KMS-11 (cell line): ENCODE data around the gene TDP1.

Source experiments
- H2AFZ ChIP-seq: fragments of 200-600 bp; sonication (generic); 2 replicates; pipeline ENCODE4 v1.6.1; 2016; ENCODE audit warnings: antibody characterized with exemption, mixed run types, low read depth
- H3K27ac ChIP-seq: fragments of 200-600 bp; sonication (generic); 2 replicates; pipeline ENCODE4 v1.6.1; 2016; ENCODE audit warnings: mild to moderate bottlenecking, mixed run types
- H3K27me3 ChIP-seq: fragments of 200-600 bp; sonication (generic); 2 replicates; pipeline ENCODE4 v1.6.1; 2017; ENCODE audit warnings: mild to moderate bottlenecking, low read depth, mixed run types, moderate library complexity; ENCODE audit not compliant: insufficient read depth
- H3K36me3 ChIP-seq: fragments of 200-600 bp; sonication (generic); 2 replicates; pipeline ENCODE4 v1.6.1; 2017; ENCODE audit warnings: mild to moderate bottlenecking, mixed run types; ENCODE audit not compliant: insufficient read depth
- H3K4me1 ChIP-seq: fragments of 200-600 bp; sonication (generic); 2 replicates; pipeline ENCODE4 v1.6.1; 2016; ENCODE audit warnings: mild to moderate bottlenecking, low read depth, mixed run types; ENCODE audit not compliant: poor library complexity, severe bottlenecking
- H3K4me2 ChIP-seq: fragments of 200-600 bp; sonication (generic); 2 replicates; pipeline ENCODE4 v1.7.0; 2016; ENCODE audit warnings: mild to moderate bottlenecking, mixed run types
- H3K4me3 ChIP-seq: fragments of 200-600 bp; sonication (generic); IDR thresholded peaks from 2 replicates; pipeline ENCODE4 v1.6.1; 2017; ENCODE audit warnings: low read depth, low read length, mixed read lengths; ENCODE audit not compliant: insufficient read depth
- H3K79me2 ChIP-seq: fragments of 200-600 bp; sonication (generic); 2 replicates; pipeline ENCODE4 v1.6.1; 2016; ENCODE audit warnings: low read depth, mixed run types; ENCODE audit not compliant: insufficient read depth
- H3K9ac ChIP-seq: fragments of 200-600 bp; sonication (generic); 2 replicates; pipeline ENCODE4 v1.6.1; 2016; ENCODE audit warnings: mild to moderate bottlenecking, mixed run types
- H4K20me1 ChIP-seq: fragments of 200-600 bp; sonication (generic); 2 replicates; pipeline ENCODE4 v1.6.1; 2016; ENCODE audit warnings: mild to moderate bottlenecking, mixed run types; ENCODE audit not compliant: insufficient read depth
- CTCF ChIP-seq: fragments of 200-600 bp; sonication (generic); conservative IDR thresholded peaks from 2 replicates; pipeline ENCODE4 v1.6.1; 2017; ENCODE audit warnings: low read depth, mild to moderate bottlenecking, antibody characterized with exemption, low read length, moderate library complexity, mixed read lengths

TDP1 gene

GRCh38 chr14:90050271-90050670 lies 94.5 kb downstream of the TDP1 start:
- no peaks in the 10 kb centered on the region for H3K36me3 ChIP-seq
- no peaks in the 10 kb centered on the region for H3K4me1 ChIP-seq
- no peaks in the 10 kb centered on the region for H3K27me3 ChIP-seq
- H2AFZ ChIP-seq = no peak overlapping the region
- no peak overlapping the region for H3K27ac ChIP-seq
- H3K4me3 ChIP-seq = no peak overlapping the region
- H3K9ac ChIP-seq = no peak overlapping the region
- no peak overlapping the region for H3K4me2 ChIP-seq
- no peaks in the 10 kb centered on the region for H4K20me1 ChIP-seq
- no peak for TF ChIP-seq CTCF
- no peaks in the 10 kb centered on the region for H3K79me2 ChIP-seq

GRCh38 chr14:90053044-90053443 lies 97.3 kb downstream of the TDP1 start:
- Histone ChIP-seq H2AFZ (no peak overlapping the region), H3K4me2 (no peak overlapping the region), H3K9ac (no peak overlapping the region), H3K36me3 (no peaks in the 10 kb centered on the region), H3K27me3 (no peaks in the 10 kb centered on the region), H3K79me2 (no peaks in the 10 kb centered on the region), H3K4me1 (no peaks in the 10 kb centered on the region), H3K4me3 (no peak overlapping the region), H4K20me1 (no peaks in the 10 kb centered on the region), H3K27ac (no peak overlapping the region)
- TF ChIP-seq CTCF = no peak

- TF ChIP-seq CTCF = no peak
- H4K20me1 ChIP-seq = no peaks in the 10 kb centered on the region
- H3K36me3 ChIP-seq = no peaks in the 10 kb centered on the region
- peaks cover 7% of the 10 kb centered on the region for H3K4me1 ChIP-seq
- H3K79me2 ChIP-seq = no peaks in the 10 kb centered on the region
- no peak overlapping the region for H3K9ac ChIP-seq
- no peak overlapping the region for H2AFZ ChIP-seq
- no peak overlapping the region for H3K4me3 ChIP-seq
- H3K27me3 ChIP-seq = no peaks in the 10 kb centered on the region
- H3K4me2 ChIP-seq = no peak overlapping the region
- H3K27ac ChIP-seq = no peak overlapping the region
Measured at GRCh38 chr14:90054803-90055202, 99.1 kb downstream of the TDP1 start.

GRCh38 chr14:90056826-90057225 lies 101.1 kb downstream of the TDP1 start:
- TF ChIP-seq CTCF = no peak
- Histone ChIP-seq H3K4me3 (no peak overlapping the region), H3K4me1 (peaks cover 7% of the 10 kb centered on the region), H3K27ac (no peak overlapping the region), H3K27me3 (no peaks in the 10 kb centered on the region), H4K20me1 (no peaks in the 10 kb centered on the region), H3K4me2 (no peak overlapping the region), H3K79me2 (no peaks in the 10 kb centered on the region), H2AFZ (no peak overlapping the region), H3K36me3 (no peaks in the 10 kb centered on the region), H3K9ac (no peak overlapping the region)
